Coronary artery (tissue), 2 donors: ENCODE measurements around the gene URM1.
"Not testable (repeated sequence)": the region's sequence is repeated elsewhere in the genome, so short reads cannot be mapped to it uniquely, and the experiment has no call there.

Source experiments
- DNase-seq: peaks from one replicate; pipeline ENCODE4 v3.0.0-alpha.2; 2017; ENCODE audit warnings: low spot score
- H3K27ac ChIP-seq, 2 donors: fragments of 200-600 bp; sonication (generic); one replicate each; pipeline ENCODE4 v1.5.1; 2016 to 2019
- H3K4me3 ChIP-seq: fragments of 200-600 bp; sonication (generic); 2 replicates; pipeline ENCODE4 v1.5.1; 2016; ENCODE audit warnings: mild to moderate bottlenecking, moderate library complexity
- TF ChIP-seq, protein P1 (sequence below): fragments of 200-600 bp; sonication (generic); IDR thresholded peaks from one replicate; pipeline ENCODE4 v1.5.1; 2019; ENCODE audit warnings: antibody characterized with exemption

The URM1 gene

DNA sequence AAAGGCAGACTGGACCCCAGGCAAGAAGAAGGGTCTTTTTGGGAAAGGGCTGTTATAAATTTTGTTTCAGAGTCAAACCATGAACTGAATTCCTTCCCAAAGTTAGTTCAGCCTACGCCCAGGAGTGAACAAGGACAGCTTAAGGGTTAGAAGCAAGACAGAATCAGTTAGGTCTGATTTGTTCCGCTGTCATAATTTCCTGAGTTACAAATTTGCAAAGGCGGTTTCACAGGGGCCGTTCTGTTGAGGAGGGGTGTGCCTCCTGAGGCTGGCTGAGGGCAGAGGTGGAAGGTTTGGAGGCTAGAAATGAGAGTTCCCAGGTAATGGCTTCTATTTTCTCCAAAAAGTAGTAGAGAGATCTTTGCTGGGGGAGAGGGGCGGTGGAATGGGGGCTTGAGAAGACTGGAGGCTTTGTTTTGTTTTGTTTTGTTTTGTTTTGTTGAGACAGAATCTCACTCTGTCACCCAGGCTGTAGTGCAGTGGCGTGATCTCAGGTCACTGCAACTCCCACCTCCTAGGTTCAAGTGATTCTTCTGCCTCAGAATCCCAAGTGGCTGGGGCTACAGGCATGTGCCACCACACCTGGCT, 45.4 kb downstream of the URM1 start:
- no peak overlapping the region for H3K4me3 ChIP-seq
- DNase-seq = no peak
- no peak overlapping the region for H3K27ac ChIP-seq
- TF ChIP-seq, protein P1, sequence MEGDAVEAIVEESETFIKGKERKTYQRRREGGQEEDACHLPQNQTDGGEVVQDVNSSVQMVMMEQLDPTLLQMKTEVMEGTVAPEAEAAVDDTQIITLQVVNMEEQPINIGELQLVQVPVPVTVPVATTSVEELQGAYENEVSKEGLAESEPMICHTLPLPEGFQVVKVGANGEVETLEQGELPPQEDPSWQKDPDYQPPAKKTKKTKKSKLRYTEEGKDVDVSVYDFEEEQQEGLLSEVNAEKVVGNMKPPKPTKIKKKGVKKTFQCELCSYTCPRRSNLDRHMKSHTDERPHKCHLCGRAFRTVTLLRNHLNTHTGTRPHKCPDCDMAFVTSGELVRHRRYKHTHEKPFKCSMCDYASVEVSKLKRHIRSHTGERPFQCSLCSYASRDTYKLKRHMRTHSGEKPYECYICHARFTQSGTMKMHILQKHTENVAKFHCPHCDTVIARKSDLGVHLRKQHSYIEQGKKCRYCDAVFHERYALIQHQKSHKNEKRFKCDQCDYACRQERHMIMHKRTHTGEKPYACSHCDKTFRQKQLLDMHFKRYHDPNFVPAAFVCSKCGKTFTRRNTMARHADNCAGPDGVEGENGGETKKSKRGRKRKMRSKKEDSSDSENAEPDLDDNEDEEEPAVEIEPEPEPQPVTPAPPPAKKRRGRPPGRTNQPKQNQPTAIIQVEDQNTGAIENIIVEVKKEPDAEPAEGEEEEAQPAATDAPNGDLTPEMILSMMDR = no peak

DNA sequence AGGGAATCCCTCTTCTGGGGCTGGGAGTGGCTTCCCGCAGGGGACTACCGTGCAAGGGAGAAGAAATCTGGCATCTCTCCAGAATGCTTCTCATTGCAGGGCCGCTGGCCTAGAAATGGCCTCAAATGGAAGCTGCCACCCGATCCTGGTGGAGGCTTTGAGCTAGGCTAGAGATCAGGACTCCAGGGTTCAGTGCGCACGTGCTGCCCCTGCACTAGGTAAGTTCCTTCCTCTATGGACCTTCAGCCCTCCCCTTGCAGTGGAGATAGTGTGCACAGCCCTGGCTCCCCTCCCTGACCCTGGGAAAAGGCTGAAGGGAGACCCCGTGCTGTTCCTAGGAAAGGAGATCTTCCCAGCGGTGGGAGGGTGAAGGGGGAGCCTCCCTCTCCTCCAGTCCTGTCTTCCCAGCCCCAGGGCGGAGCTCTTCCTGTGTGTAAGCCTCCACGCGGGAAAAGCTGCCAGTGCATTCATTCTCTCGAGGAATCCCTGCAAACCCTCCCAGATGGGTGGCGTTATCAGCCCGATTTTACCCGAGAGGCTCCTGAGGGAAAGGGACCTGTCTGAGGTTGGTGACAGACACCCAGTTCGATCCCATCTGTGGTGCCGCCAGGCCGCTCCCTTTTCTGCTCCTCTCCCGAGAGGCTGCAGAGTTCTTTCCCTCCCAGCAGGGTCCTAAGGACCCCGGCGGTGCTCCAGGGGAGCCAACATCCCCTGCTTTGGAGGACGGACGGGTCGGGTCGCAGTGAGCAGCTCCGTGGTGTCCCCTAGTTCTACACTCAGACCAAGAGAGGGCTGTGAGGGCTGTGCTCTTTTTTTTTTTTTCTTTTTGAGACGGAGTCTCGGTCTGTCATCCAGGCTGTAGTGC, 48.1 kb downstream of the URM1 start:
- peak overlapping the region; percentile 78 for H3K4me3 ChIP-seq
- DNase-seq = no peak
- TF ChIP-seq, protein P1 = no peak
- no peak overlapping the region for H3K27ac ChIP-seq

DNA sequence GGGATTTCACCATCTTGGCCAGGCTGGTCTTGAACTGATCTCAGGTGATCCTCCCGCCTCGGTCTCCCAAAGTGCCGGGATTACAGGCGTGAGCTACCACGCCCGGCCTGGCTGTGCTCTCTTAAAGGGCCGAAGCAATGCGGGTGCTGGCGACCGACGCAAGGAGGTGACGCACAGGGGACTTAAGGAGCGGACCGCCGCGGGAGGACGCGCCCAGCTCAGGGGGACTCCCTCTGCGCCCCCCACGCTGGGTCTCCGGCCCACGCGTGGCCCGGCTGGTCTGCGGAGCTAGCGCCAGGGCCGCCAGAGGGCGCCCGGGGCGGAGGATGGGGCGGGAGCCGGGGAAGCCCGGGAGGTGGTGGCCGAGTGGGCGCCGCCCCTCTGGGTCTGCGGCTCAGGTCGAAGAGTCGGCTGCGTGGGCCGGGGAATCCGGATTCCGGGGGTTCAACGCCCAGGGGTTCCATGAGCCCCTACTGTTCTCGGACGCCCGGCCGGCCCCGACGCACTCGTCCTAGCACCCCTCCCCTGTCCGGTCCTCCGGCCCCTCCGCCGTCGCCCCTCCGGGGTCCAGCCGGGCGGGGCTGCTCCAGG, 49.0 kb downstream of the URM1 start:
- no peak for DNase-seq
- H3K4me3 ChIP-seq = peak overlapping the region; percentile 78
- TF ChIP-seq, protein P1 = peak; percentile 81
- H3K27ac ChIP-seq = peak overlapping the region; percentile 69 to 80

DNA sequence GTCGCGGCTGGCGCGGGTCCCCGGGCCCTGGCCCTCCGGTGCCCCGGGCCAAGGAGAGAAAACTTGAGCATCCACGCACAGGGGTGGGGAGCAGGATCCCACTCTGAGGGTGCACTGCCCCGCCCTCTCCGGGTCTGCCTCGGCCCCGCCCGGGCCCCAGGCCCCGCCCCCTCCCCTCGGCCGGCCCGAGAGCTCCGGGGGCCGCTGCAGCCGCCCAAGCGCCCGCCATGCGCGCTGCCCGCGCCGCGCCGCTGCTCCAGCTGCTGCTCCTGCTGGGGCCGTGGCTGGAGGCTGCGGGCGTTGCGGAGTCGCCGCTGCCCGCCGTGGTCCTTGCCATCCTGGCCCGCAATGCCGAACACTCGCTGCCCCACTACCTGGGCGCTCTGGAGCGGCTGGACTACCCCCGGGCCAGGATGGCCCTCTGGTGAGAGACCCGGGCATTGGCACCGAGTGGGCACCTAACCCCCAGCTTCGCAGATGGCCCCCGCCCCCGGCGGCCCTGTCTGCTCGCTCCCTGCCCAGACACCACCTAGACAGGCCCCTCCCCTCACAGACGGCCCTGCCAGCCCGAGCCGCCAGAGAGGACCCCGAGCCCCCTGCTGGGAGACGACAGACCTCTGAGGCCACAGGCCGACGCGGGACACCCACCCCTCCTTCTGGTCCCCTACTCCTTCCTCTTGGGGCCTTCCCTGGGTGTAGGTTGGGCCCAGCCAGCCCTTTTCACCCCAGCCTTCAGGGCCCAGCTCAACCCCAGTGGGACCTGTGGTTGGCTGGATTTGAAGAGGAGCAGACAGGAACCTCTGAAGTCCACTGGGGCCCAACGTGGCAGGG, 49.7 kb downstream of the URM1 start, which contains the start of gene CERCAM:
CERCAM (plus strand) TSS at position 207 of the 831 bp plus-strand sequence; CDS start at position 228, 21 bp downstream.
- TF ChIP-seq, protein P1 = no peak
- Histone ChIP-seq H3K27ac (peak within 1 kb of the TSS; percentile 69 to 80), H3K4me3 (peak within 1 kb of the TSS; percentile 78)
- DNase-seq = no peak

DNA sequence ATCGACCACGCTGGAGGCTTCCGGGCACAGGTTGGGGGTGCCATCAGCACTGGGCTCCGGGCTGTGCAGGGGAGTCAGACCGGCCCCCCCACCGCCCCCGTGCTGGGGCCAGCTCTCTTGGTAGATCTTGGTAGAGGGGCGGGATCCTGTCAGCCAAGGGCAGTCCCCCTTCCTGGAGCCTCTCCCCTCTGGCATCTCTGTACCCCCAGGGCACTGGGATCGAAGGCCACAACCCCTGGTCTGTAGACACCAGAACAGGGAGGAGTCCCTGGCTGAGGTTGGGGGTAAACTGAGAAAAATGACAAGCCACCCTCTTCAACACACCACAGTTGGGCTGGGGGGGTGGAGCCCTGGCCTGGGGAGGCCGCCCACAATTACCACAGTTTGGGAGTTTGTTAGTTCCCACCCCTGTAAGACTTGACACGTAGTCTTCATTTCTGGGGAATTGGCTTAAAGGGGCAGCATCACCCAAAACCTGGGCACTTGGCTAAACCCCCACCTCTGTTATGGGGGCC, 50.4 kb downstream of the URM1 start:
- no peak for DNase-seq

DNA sequence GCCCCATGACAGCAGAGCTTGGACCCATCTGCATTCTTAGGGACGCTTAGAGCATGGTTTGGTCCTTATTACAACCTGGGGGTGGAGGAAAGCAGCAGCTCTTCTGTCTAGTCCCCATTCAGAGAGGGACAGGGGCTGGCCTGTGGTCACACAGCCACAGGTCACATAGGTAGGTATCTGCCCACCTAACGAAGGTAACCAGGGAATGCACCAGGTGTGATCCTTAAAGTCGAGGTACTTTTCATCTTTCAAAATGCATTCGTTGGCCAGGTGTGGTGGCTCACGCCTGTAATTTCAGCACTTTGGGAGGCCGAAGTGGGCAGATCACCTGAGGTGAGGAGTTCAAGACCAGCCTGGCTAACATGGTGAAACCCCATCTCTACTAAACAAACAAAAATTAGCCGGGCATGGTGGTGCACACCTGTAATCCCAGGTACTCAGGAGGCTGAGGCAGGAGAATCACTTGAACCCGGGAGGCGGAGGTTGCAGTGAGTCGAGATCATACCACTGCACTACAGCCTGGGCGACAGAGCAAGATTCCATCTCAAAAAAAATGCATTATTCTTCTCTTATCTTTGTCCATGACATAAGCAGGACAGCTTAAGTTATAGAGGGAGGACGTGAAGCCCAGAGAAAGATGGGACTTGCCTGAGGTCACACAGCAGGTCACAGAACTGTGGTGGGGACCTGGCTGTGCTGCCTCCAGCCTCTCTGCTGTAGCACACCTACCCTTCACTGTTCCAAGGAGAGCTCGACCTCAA, 51.0 kb downstream of the URM1 start:
- Histone ChIP-seq H3K4me3 (peak overlapping the region; percentile 78), H3K27ac (peak overlapping the region; percentile 22 to 80)
- not testable (repeated sequence) for DNase-seq

More for the DNA sequence above, 50.4 kb downstream of the URM1 start:
- TF ChIP-seq, protein P1 = no peak
- peak overlapping the region; percentile 78 for H3K4me3 ChIP-seq
- H3K27ac ChIP-seq = peak overlapping the region; percentile 22 to 80
